DND-41 (cell line): ENCODE measurements around the gene OSGEPL1.
"Not testable (repeated sequence)": the region's sequence is repeated elsewhere in the genome, so short reads cannot be mapped to it uniquely, and the experiment has no call there.

ENCODE experiments used
- ATAC-seq: fragments of 200-7000 bp; cut with Tn5 transposase; 3 replicates; pipeline ENCODE4 v1.9.1; 2021; ENCODE audit warnings: low read depth; ENCODE audit not compliant: insufficient read depth
- DNase-seq: peaks from one replicate; pipeline ENCODE4 v3.0.0-alpha.2; 2020
- H2AFZ ChIP-seq: 2 replicates; pipeline ENCODE4 v1.6.0; 2012; ENCODE audit warnings: low read depth, low read length
- H3K27ac ChIP-seq: 2 replicates; pipeline ENCODE4 v1.5.1; 2012; ENCODE audit warnings: low read length, inconsistent platforms
- H3K27me3 ChIP-seq: fragments of 200-600 bp; sonication (generic); 2 replicates; pipeline ENCODE4 v1.6.0; 2012; ENCODE audit warnings: low read length, mild to moderate bottlenecking, inconsistent platforms; ENCODE audit not compliant: insufficient read depth, poor library complexity
- H3K36me3 ChIP-seq: 2 replicates; pipeline ENCODE4 v1.5.1; 2012; ENCODE audit warnings: low read length, inconsistent platforms; ENCODE audit not compliant: insufficient read depth
- H3K4me1 ChIP-seq: 2 replicates; pipeline ENCODE4 v1.5.1; 2012; ENCODE audit warnings: mild to moderate bottlenecking, low read length; ENCODE audit not compliant: insufficient read depth
- H3K4me2 ChIP-seq: 2 replicates; pipeline ENCODE4 v1.6.0; 2012; ENCODE audit warnings: mild to moderate bottlenecking, moderate library complexity, low read length, inconsistent platforms; ENCODE audit not compliant: insufficient read depth
- H3K4me3 ChIP-seq, 2 experiments: fragments of 200-600 bp in 1 of 2; shearing (Covaris generic) in 1 of 2; 2 replicates each; pipeline ENCODE4 v1.5.1; 2012 to 2016; ENCODE audit warnings: inconsistent platforms in 2 of 2, low read length in 2 of 2, mild to moderate bottlenecking in 2 of 2, low read depth in 1 of 2, moderate library complexity in 1 of 2
- H3K79me2 ChIP-seq: 2 replicates; pipeline ENCODE4 v1.6.0; 2012; ENCODE audit warnings: low read length, inconsistent platforms; ENCODE audit not compliant: insufficient read depth
- H3K9ac ChIP-seq: 2 replicates; pipeline ENCODE4 v1.6.0; 2012; ENCODE audit warnings: low read depth, mild to moderate bottlenecking, inconsistent platforms, low read length, moderate library complexity
- H3K9me3 ChIP-seq: 2 replicates; pipeline ENCODE4 v1.5.1; 2012; ENCODE audit warnings: low read length, moderate library complexity, mild to moderate bottlenecking, inconsistent platforms; ENCODE audit not compliant: insufficient read depth, severe bottlenecking
- H4K20me1 ChIP-seq: 2 replicates; pipeline ENCODE4 v1.6.0; 2012; ENCODE audit warnings: low read length; ENCODE audit not compliant: insufficient read depth
- EZH2 ChIP-seq: IDR thresholded peaks from 3 replicates; pipeline ENCODE4 v1.6.1; 2012; ENCODE audit warnings: borderline replicate concordance, low read depth, mild to moderate bottlenecking, moderate library complexity, low read length, inconsistent platforms; ENCODE audit not compliant: severe bottlenecking
- TF ChIP-seq, protein P1 (sequence below): IDR thresholded peaks from 2 replicates; pipeline ENCODE4 v1.5.1; 2012; ENCODE audit warnings: borderline replicate concordance, low read length, moderate library complexity, mild to moderate bottlenecking; ENCODE audit not compliant: poor library complexity, severe bottlenecking; ENCODE audit errors: extremely low read depth

OSGEPL1 gene

GRCh38 chr2:189762229-189762550 is 402 bp downstream of the OSGEPL1 start:
- ATAC-seq: peak; percentile 44; the same call in 2 of the 3 replicates
- Histone ChIP-seq H3K4me2 (peak overlapping the region; percentile 69), H3K27me3 (no peaks in the 10 kb centered on the region), H3K4me1 (peaks cover 24% of the 10 kb centered on the region), H3K36me3 (peaks cover 11% of the 10 kb centered on the region; the same call in 1 of the 2 replicates), H2AFZ (peak overlapping the region; percentile 93), H3K9ac (peak overlapping the region; percentile 75), H4K20me1 (no peaks in the 10 kb centered on the region), H3K9me3 (no peaks in the 10 kb centered on the region), H3K27ac (peak overlapping the region; percentile 90), H3K79me2 (peaks cover 21% of the 10 kb centered on the region), H3K4me3 (peak overlapping the region; percentile 70 to 74)
- no peak for DNase-seq
- no peak for TF ChIP-seq EZH2
- TF ChIP-seq, protein P1, sequence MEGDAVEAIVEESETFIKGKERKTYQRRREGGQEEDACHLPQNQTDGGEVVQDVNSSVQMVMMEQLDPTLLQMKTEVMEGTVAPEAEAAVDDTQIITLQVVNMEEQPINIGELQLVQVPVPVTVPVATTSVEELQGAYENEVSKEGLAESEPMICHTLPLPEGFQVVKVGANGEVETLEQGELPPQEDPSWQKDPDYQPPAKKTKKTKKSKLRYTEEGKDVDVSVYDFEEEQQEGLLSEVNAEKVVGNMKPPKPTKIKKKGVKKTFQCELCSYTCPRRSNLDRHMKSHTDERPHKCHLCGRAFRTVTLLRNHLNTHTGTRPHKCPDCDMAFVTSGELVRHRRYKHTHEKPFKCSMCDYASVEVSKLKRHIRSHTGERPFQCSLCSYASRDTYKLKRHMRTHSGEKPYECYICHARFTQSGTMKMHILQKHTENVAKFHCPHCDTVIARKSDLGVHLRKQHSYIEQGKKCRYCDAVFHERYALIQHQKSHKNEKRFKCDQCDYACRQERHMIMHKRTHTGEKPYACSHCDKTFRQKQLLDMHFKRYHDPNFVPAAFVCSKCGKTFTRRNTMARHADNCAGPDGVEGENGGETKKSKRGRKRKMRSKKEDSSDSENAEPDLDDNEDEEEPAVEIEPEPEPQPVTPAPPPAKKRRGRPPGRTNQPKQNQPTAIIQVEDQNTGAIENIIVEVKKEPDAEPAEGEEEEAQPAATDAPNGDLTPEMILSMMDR: no peak

GRCh38 chr2:189760154-189760553 is 2.4 kb downstream of the OSGEPL1 start:
- peaks cover 24% of the 10 kb centered on the region for H3K4me1 ChIP-seq
- H4K20me1 ChIP-seq, H3K27me3 ChIP-seq, H3K9me3 ChIP-seq, H3K4me3 ChIP-seq, H3K36me3 ChIP-seq, H2AFZ ChIP-seq, ATAC-seq, DNase-seq, H3K4me2 ChIP-seq, H3K27ac ChIP-seq, H3K9ac ChIP-seq: not testable (repeated sequence)
- peaks cover 21% of the 10 kb centered on the region for H3K79me2 ChIP-seq

DNA sequence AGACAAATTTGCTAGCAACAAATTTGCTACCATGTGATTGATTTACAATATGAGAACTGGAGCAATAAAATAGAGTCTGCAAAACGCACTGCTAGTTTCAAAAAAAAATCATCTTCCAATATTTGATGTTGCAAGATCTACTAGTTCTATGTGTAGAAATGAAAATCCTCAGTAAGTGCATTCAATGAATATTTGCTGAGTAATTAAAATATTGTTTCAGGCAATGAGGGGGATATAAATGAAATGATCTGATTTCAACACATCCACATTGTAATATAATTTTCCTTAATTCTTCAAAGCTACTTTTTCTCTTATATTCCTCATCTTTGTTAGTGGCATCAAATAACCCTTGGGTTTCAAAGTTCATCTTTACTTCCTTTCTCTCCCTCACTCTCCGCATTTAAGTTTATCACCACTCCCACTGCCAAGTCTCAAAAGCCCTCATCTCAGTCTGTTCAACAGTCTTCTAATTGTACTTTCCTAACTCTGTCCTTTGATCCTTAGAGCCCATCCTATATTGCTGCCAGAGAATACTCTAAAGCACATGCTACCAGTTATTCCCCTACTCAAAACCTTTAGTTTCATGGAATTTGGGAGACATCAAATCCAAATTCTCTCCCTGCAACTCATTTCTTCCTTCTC is 6.2 kb downstream of the OSGEPL1 start:
- H3K79me2 ChIP-seq: peaks cover 5% of the 10 kb centered on the region; the same call in 1 of the 2 replicates
- DNase-seq (no peak), ATAC-seq (no peak)
- TF ChIP-seq EZH2: no peak
- TF ChIP-seq, protein P1: no peak
- no peaks in the 10 kb centered on the region for H3K27me3 ChIP-seq
- no peak overlapping the region for H2AFZ ChIP-seq
- no peak overlapping the region for H3K27ac ChIP-seq
- peaks cover 6% of the 10 kb centered on the region for H3K4me1 ChIP-seq
- H3K4me2 ChIP-seq: no peak overlapping the region
- no peak overlapping the region for H3K4me3 ChIP-seq
- H4K20me1 ChIP-seq: no peaks in the 10 kb centered on the region
- no peak overlapping the region for H3K9ac ChIP-seq
- H3K9me3 ChIP-seq: no peaks in the 10 kb centered on the region
- peaks cover 33% of the 10 kb centered on the region for H3K36me3 ChIP-seq

GRCh38 chr2:189751080-189751658 is 11.4 kb downstream of the OSGEPL1 start:
- ATAC-seq (peak; percentile 92), DNase-seq (peak; percentile 33)
- Histone ChIP-seq H3K9ac (no peak overlapping the region), H3K9me3 (no peaks in the 10 kb centered on the region), H2AFZ (no peak overlapping the region), H3K4me1 (no peaks in the 10 kb centered on the region), H3K27ac (no peak overlapping the region), H4K20me1 (no peaks in the 10 kb centered on the region), H3K36me3 (peaks cover 64% of the 10 kb centered on the region), H3K27me3 (no peaks in the 10 kb centered on the region), H3K79me2 (no peaks in the 10 kb centered on the region), H3K4me3 (no peak overlapping the region), H3K4me2 (no peak overlapping the region)
- no peak for TF ChIP-seq EZH2
- TF ChIP-seq, protein P1: peak; percentile 81
